Upper lobe of left lung (tissue), 6 donors: ENCODE data around the gene NELFB. TPM values are rescaled to one million over a fixed set of nuclear protein-coding genes. Genes with fewer than 3 reads are reported as not detected.

Experiments
- ATAC-seq, 2 donors: fragments of 200-7000 bp; cut with Tn5 transposase; one replicate each; pipeline ENCODE4 v1.9.1; 2022; ENCODE audit warnings: mild to moderate bottlenecking in 2 of 2, moderate library complexity in 2 of 2; ENCODE audit not compliant: low FRiP score in 2 of 2
- DNase-seq, 2 donors: peaks; one replicate each; pipeline ENCODE4 v3.0.0-alpha.2; 2019 to 2020
- H3K27ac ChIP-seq, 4 donors: fragments of 200-600 bp; sonication (generic); one replicate each; pipeline ENCODE4 v1.5.1; 2016 to 2019
- H3K27me3 ChIP-seq, 4 donors: fragments of 200-600 bp; sonication (generic); one replicate each; pipeline ENCODE4 v1.5.1; 2017 to 2019
- H3K36me3 ChIP-seq, 4 donors: fragments of 200-600 bp; sonication (generic); one replicate each; pipeline ENCODE4 v1.5.1; 2016 to 2019
- H3K4me1 ChIP-seq, 4 donors: fragments of 200-600 bp; sonication (generic); one replicate each; pipeline ENCODE4 v1.5.1; 2018 to 2019
- H3K4me3 ChIP-seq, 4 donors: fragments of 200-600 bp; sonication (generic); one replicate each; pipeline ENCODE4 v1.5.1; 2017 to 2019; ENCODE audit warnings: mild to moderate bottlenecking in 2 of 4, moderate library complexity in 1 of 4
- H3K9me3 ChIP-seq, 4 donors: fragments of 200-600 bp; sonication (generic); one replicate each; pipeline ENCODE4 v1.5.1; 2018 to 2019
- EP300 ChIP-seq, 4 donors: sonication (generic); formaldehyde crosslinking; IDR thresholded peaks; one replicate each; pipeline ENCODE4 v1.5.1; 2017; ENCODE audit warnings: antibody characterized with exemption in 4 of 4, control low read depth in 2 of 4
- POLR2A ChIP-seq, 4 donors: fragments of 450-650 bp; IDR thresholded peaks; one replicate each; pipeline ENCODE4 v1.5.1; 2016 to 2017; ENCODE audit warnings: antibody characterized with exemption in 4 of 4, mild to moderate bottlenecking in 2 of 4
- POLR2AphosphoS5 ChIP-seq, 2 donors: sonication (generic); formaldehyde crosslinking; IDR thresholded peaks; one replicate each; pipeline ENCODE4 v1.5.1; 2017; ENCODE audit warnings: antibody characterized with exemption in 2 of 2
- WGBS, 2 donors: methylation state at CpG; one replicate each; pipeline ENCODE4 v1.1.5; 2017 to 2018; 5-methylcytosine and 5-hydroxymethylcytosine counted together
- total RNA-seq, 6 donors: library from RNA; depleted of rRNA in 4 of 6; stranded (reverse); fragments of >200 nt in 4 of 6; gene quantifications; one replicate each; pipeline versions ENCODE4 v1.1.0 to v1.2.1, GENCODE V29; 2016 to 2021
- TF ChIP-seq, protein P1 (sequence below), 6 experiments: fragments of 450-650 bp in 4 of 6; fragments of 200-600 bp in 2 of 6; sonication (generic) in 2 of 6; IDR thresholded peaks; one replicate each; pipeline ENCODE4 v1.5.1; 2016 to 2019; ENCODE audit warnings: antibody characterized with exemption in 6 of 6
- donor health status: DM: no; HTN: no; CAD: no; lungs with moderate emphysema.
- donor health status: DM: no; HTN: yes; CAD: no; lungs with severe emphysema.

The NELFB gene
- total RNA-seq, 6 donors from 2014 or later, result 31.8 to 55.6 (median 49.8) TPM

DNA sequence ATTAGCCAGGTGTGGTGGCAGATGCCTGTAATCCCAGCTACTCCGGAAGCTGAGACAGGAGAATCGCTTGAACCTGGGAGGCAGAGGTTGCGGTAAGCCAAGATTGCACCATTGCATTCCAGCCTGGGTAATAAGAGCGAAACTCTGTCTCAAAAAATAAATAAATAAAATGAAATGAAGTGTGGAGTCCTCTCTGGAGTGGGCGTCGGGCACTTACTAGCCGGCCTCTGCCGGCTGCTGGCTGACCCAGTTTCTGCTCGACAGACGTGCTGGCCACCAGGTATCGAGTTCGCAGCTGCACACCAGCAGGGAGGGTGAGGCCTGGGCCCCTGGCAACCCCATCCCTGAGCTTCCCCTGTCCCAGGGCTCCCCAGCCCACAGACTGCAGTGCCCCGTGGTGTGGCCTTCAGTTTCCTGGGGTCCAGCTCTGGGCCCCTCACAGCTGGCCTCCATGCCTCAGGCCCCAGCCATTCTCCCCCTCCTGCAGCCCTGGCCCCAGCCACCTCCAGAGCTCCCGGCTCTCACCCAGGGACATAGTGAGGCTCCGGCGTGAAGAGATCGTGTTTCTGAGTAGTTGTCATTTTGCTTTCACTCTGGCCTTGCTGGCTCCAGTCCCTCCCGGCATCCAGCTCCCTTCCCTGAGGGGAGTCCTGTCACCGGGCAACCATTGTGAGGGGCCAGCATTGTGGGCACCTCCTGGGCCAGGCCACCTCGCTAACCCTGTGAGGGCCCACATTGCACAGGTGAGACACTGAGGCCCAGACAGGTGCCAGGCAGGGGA lies 7.8 kb upstream of the NELFB start:
- no peaks in the 10 kb centered on the region for H3K9me3 ChIP-seq
- peak overlapping the region in 3 of 4 donors; percentile 35 to 63 (median 37) for H3K27ac ChIP-seq
- H3K36me3 ChIP-seq, result peaks cover 9 to 16% (median 13%) of the 10 kb centered on the region in 4 donors
- TF ChIP-seq POLR2AphosphoS5 (IDR thresholded peaks at IDR 0.05) (no peak), POLR2A (IDR thresholded peaks at IDR 0.05) (no peak), EP300 (IDR thresholded peaks at IDR 0.05) (no peak)
- TF ChIP-seq, protein P1, sequence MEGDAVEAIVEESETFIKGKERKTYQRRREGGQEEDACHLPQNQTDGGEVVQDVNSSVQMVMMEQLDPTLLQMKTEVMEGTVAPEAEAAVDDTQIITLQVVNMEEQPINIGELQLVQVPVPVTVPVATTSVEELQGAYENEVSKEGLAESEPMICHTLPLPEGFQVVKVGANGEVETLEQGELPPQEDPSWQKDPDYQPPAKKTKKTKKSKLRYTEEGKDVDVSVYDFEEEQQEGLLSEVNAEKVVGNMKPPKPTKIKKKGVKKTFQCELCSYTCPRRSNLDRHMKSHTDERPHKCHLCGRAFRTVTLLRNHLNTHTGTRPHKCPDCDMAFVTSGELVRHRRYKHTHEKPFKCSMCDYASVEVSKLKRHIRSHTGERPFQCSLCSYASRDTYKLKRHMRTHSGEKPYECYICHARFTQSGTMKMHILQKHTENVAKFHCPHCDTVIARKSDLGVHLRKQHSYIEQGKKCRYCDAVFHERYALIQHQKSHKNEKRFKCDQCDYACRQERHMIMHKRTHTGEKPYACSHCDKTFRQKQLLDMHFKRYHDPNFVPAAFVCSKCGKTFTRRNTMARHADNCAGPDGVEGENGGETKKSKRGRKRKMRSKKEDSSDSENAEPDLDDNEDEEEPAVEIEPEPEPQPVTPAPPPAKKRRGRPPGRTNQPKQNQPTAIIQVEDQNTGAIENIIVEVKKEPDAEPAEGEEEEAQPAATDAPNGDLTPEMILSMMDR (IDR thresholded peaks at IDR 0.05), result no peak
- H3K4me3 ChIP-seq, result no peak overlapping the region
- 60 to 65% methylated on average over 16 to 20 of the region's 20 CpGs for WGBS, 2 donors
- DNase-seq, result peak; percentile 72 to 79
- peak; percentile 1 to 71 for ATAC-seq
- peaks cover 12 to 34% (median 18%) of the 10 kb centered on the region in 4 donors for H3K4me1 ChIP-seq
- H3K27me3 ChIP-seq, result no peaks in the 10 kb centered on the region

DNA sequence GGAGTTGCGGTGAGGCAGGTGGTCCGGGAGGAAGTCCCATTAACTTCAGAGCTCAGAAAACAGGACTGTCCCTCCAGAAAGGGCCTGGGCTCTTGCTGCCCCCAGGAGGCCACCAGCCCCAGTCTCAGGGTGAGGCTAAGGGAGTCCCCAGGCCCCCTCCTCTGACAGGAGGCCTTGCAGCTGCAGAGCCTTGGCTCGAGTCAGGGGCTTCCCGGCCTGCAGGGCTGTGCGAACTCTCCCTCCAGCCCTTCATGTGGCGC lies 7.3 kb upstream of the NELFB start:
- H3K9me3 ChIP-seq, result no peaks in the 10 kb centered on the region
- 72 to 88% methylated on average over 6 of the region's 6 CpGs for WGBS, 2 donors
- peak in 1 of 2 donors; percentile 50 for DNase-seq
- ATAC-seq, result no peak
- H3K36me3 ChIP-seq, result peaks cover 7 to 11% (median 8%) of the 10 kb centered on the region in 4 donors
- peak overlapping the region in 2 of 4 donors; percentile 6 to 63 for H3K27ac ChIP-seq
- H3K4me3 ChIP-seq, result no peak overlapping the region
- no peak for TF ChIP-seq POLR2AphosphoS5 (IDR thresholded peaks at IDR 0.05)
- no peak for TF ChIP-seq EP300 (IDR thresholded peaks at IDR 0.05)
- TF ChIP-seq, protein P1 (IDR thresholded peaks at IDR 0.05), result no peak
- TF ChIP-seq POLR2A (IDR thresholded peaks at IDR 0.05), result no peak
- no peaks in the 10 kb centered on the region for H3K27me3 ChIP-seq
- peaks cover 6 to 29% (median 13%) of the 10 kb centered on the region in 4 donors for H3K4me1 ChIP-seq

GRCh38 chr9:137250329-137251193 lies 4.6 kb upstream of the NELFB start:
- H3K9me3 ChIP-seq, result no peaks in the 10 kb centered on the region
- no peak for TF ChIP-seq POLR2AphosphoS5 (IDR thresholded peaks at IDR 0.05)
- no peak for TF ChIP-seq EP300 (IDR thresholded peaks at IDR 0.05)
- TF ChIP-seq, protein P1 (IDR thresholded peaks at IDR 0.05), result no peak
- TF ChIP-seq POLR2A (IDR thresholded peaks at IDR 0.05), result no peak
- WGBS, 2 donors, result 60 to 85% methylated on average over 2 to 15 of the region's 18 CpGs
- H3K4me3 ChIP-seq, result no peak overlapping the region
- no peaks in the 10 kb centered on the region for H3K27me3 ChIP-seq
- DNase-seq, result peak in 1 of 2 donors; percentile 66
- peaks cover 8 to 24% (median 13%) of the 10 kb centered on the region in 4 donors for H3K4me1 ChIP-seq
- H3K36me3 ChIP-seq, result no peaks in the 10 kb centered on the region
- ATAC-seq, result no peak
- H3K27ac ChIP-seq, result no peak overlapping the region

DNA sequence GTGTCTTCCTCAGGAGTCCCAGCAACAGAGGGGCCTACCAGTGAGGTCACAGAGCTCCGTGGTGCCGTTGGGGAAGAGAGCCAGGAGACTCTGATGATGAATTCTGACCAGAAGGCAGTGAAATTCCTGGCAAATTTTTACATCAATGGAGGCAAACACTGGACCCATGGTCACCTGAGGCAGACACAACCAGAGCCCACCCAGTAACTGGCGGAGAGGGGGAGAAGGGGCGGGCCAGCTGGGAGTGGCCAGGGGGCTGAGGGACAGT lies 4.0 kb upstream of the NELFB start, which contains the start of gene STPG3:
Gene STPG3 (plus strand): TSS at position 93 of the 268 bp plus-strand sequence. CDS start 1 bp downstream, at position 94.
- peaks cover 12 to 29% (median 18%) of the 10 kb centered on the region in 4 donors for H3K4me1 ChIP-seq
- no peaks in the 10 kb centered on the region for H3K9me3 ChIP-seq
- no peak within 1 kb of the TSS for H3K27ac ChIP-seq
- H3K27me3 ChIP-seq, result no peaks in the 10 kb centered on the region
- 83 to 86% methylated on average over 3 to 4 of the region's 4 CpGs for WGBS, 2 donors
- TF ChIP-seq POLR2A (IDR thresholded peaks at IDR 0.05) (no peak), EP300 (IDR thresholded peaks at IDR 0.05) (no peak), POLR2AphosphoS5 (IDR thresholded peaks at IDR 0.05) (no peak)
- TF ChIP-seq, protein P1 (IDR thresholded peaks at IDR 0.05), result no peak
- no peak for DNase-seq
- ATAC-seq, result no peak
- no peaks in the 10 kb centered on the region for H3K36me3 ChIP-seq
- no peak within 1 kb of the TSS for H3K4me3 ChIP-seq
